K562 (cell line): ENCODE results near the gene NDUFAF3.

Experiments used
- CREB1 ChIP-seq, 2 experiments: sonication (generic) in 1 of 2; formaldehyde crosslinking in 1 of 2; IDR thresholded peaks; 2 replicates each; pipeline versions ENCODE4 v1.6.1 to v1.8.0; 2012 to 2022; ENCODE audit warnings: inconsistent platforms in 1 of 2, mild to moderate bottlenecking in 1 of 2, missing genetic modification reagents in 1 of 2, moderate library complexity in 1 of 2
- FOXK1 ChIP-seq: sonication (generic); formaldehyde crosslinking; IDR thresholded peaks from 2 replicates; pipeline ENCODE4 v1.8.0; 2022; ENCODE audit warnings: missing genetic modification reagents, mild to moderate bottlenecking, borderline replicate concordance
- POLR2A ChIP-seq: fragments of 450-650 bp; conservative IDR thresholded peaks from 2 replicates; pipeline ENCODE4 v1.6.1; 2016
- TF ChIP-seq, protein P1 (sequence below), 3 experiments: IDR thresholded peaks in 2 of 3; conservative IDR thresholded peaks in 1 of 3; 2 replicates each; pipeline ENCODE4 v1.5.1; 2011 to 2012; ENCODE audit warnings: low read length in 3 of 3, mild to moderate bottlenecking in 3 of 3, control low read depth in 2 of 3, improper control_type of control experiment in 1 of 3, inconsistent platforms in 1 of 3, low read depth in 1 of 3, mixed read lengths in 1 of 3, moderate library complexity in 1 of 3; ENCODE audit not compliant: insufficient read depth in 2 of 3
- TF ChIP-seq, protein P2 (sequence below): fragments of 450-650 bp; IDR thresholded peaks from 2 replicates; pipeline ENCODE4 v1.6.1; 2016; ENCODE audit warnings: missing biosample characterization, missing genetic modification characterization

DNA sequence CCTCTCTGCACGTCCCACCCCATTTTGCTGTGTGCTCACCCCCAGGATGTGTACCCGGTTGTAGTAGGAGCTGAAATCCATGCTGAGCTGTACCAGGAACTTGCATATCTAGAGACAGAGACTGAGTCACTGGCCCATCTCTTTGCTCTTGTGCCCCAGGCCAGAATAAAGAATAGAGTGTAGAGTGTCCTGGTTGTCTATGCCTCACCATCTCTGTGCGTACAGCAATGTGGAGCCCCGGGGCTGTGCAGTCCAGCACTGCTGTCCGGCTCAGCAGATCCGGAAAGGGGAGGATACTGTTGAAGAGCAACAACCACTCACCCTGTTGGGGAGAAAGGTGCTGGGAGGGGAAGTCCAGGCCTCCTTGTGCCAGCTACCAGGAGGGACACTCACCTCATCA, 6.2 kb upstream of the NDUFAF3 start:
- TF ChIP-seq, protein P1, sequence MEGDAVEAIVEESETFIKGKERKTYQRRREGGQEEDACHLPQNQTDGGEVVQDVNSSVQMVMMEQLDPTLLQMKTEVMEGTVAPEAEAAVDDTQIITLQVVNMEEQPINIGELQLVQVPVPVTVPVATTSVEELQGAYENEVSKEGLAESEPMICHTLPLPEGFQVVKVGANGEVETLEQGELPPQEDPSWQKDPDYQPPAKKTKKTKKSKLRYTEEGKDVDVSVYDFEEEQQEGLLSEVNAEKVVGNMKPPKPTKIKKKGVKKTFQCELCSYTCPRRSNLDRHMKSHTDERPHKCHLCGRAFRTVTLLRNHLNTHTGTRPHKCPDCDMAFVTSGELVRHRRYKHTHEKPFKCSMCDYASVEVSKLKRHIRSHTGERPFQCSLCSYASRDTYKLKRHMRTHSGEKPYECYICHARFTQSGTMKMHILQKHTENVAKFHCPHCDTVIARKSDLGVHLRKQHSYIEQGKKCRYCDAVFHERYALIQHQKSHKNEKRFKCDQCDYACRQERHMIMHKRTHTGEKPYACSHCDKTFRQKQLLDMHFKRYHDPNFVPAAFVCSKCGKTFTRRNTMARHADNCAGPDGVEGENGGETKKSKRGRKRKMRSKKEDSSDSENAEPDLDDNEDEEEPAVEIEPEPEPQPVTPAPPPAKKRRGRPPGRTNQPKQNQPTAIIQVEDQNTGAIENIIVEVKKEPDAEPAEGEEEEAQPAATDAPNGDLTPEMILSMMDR (IDR thresholded peaks at IDR 0.05 in 2 of 3, conservative IDR thresholded peaks at IDR 0.05 in 1 of 3; ENCODE audit: insufficient read depth in 2 of 3, low read depth in 1 of 3, low read length in 3 of 3), result no peak
- TF ChIP-seq POLR2A (no peak), CREB1 (IDR thresholded peaks at IDR 0.05) (no peak), CREB1 (CRISPR knock-in tag; IDR thresholded peaks at IDR 0.05) (no peak), FOXK1 (CRISPR knock-in tag) (no peak)
- TF ChIP-seq, protein P2, sequence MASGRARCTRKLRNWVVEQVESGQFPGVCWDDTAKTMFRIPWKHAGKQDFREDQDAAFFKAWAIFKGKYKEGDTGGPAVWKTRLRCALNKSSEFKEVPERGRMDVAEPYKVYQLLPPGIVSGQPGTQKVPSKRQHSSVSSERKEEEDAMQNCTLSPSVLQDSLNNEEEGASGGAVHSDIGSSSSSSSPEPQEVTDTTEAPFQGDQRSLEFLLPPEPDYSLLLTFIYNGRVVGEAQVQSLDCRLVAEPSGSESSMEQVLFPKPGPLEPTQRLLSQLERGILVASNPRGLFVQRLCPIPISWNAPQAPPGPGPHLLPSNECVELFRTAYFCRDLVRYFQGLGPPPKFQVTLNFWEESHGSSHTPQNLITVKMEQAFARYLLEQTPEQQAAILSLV (tag), result no peak
